HG03108 (cell line): ENCODE measurements around the gene GHDC.
"Not testable (repeated sequence)": the region's sequence is repeated elsewhere in the genome, so short reads cannot be mapped to it uniquely, and the experiment has no call there.

Source experiments
- ATAC-seq: cut with Tn5 transposase; IDR thresholded peaks from one replicate; pipeline ENCODE4 v1.9.1; 2021; ENCODE audit warnings: moderate library complexity; ENCODE audit not compliant: unreplicated experiment

The GHDC gene

DNA sequence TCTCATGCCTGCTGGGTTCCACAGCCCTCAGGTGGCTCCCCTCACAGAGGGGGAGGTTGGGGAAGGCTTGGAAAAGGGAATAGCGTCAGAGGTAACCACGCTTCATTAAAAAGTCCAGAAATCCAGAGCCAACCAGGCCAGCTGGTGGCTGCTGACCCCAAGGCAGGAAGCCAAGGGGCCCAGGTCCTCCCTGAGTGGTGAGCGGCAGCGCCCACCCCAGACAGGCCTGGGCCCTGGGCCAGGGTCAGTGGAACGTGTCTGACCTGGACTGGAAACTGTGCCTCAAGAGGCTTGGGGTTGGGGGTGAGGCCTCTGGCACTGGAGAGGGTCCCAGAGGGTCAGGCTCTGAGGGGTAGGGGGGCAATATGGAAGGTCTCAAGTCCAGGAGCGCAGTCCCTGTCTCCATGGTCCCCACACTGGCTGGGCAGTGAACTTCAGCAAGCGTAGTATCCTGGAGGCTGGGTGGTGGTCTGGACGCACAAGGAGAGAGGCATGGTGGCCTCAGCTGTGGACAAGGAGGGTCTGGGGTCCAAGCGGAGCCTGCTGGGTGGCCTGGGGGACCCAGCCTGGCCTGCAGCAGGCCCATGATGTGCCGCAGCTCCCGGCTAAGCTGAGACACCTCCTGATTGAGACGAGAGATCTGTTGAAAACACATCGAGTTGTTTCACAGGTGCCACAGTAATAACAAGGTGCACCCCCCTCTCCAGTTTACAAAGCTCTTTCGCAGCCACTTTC lies 34.3 kb downstream of the GHDC start:
- ATAC-seq = no peak

GRCh38 chr17:42155614-42156045 lies 38.7 kb downstream of the GHDC start:
- ATAC-seq = no peak

- ATAC-seq = no peak
These were observed 40.2 kb downstream of the GHDC start for GRCh38 chr17:42153919-42154742.

DNA sequence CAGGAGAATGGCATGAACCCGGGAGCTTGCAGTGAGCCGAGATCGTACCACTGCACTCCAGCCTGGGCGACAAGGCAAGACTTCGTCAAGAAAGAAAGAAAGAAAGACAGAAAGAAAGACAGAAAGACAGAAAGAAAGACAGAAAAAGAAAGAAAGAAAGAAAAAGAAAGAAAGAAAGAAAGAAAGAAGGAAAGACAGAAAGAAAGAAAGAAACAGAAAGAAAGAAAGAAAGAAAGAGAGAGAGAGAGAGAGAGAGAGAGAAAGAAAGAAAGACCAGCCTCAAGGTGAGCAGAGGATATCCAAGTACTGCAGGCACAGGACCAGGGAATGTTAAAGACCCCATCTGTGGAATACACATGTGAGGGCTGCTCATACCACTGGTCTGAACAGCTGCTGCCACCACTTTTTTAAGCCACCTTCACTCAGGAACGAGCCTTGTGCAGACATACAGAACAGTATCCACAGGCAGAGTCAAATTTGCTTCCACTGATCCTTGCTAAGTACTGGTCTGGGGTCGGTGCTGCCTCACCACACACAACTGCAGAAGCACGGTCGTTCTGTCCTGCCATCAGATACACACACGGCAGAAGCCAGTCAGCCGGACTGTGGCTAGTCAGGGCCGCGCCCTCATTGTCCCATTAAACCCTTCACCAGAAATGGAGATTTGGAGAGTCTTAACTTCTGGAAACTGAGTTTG lies 47.2 kb downstream of the GHDC start:
- ATAC-seq = no peak

DNA sequence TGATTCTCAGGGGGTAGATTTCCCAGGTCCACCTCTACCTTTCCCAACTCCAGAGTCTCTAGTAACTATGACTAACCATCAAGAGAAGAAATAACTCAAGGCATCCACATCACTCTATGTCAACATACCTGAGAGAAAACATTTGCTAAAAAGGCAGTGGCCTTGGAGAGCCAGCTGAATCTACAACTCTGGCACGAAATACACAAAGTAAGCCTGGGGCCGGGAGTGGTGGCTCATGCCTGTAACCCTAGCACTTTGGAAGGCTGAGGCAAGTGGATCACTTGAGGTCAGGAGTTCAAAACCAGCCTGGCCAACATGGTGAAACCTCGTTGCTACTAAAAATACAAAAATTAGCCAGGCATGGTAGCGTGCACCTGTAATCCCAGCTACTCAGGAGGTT lies 51.2 kb downstream of the GHDC start:
- ATAC-seq = not testable (repeated sequence)

DNA sequence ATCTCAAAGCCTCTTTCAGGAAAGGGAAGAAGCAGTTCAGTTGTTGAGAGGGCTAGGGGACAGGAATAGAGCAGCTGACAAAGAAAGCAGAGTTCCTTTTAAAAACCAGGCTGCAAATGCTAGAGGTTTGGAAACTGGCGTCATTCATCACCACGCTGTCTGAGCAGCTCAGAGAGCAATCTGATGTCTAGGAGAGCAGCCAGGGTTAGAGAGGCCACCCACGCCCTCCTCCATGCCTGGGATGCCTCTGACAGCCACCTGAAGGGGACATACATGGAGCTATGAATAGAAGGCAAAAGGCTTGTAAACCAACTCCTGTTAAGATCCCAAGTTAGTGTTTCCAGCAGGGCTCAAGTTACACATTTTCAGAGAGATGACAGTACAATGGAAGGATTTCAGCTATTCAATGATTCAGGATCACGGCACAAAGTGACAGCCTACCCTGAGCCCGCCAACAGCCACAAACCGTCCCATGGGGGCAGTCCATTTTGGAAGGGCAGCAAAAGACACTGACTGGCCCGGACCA lies 51.9 kb downstream of the GHDC start:
- no peak for ATAC-seq

- ATAC-seq = no peak
These were observed 52.9 kb downstream of the GHDC start for GRCh38 chr17:42141382-42141781.

DNA sequence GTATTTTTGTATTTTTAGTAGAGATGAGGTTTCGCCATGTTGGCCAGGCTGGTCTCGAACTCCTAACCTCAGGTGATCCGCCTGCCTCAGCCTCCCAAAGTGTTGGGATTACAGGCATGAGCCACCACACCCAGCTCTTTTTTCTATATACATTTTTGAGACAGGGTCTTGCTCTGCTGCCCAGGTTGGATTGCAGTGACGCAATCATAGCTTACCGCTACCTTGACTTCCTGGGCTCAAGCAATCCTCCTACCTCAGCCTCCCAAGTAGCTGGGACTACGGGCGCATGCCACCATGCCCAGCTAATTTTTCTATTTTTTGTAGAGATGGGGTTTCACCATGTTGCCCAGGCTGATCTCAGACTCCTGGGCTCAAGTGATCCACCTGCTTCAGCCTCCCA lies 53.6 kb downstream of the GHDC start:
- ATAC-seq = not testable (repeated sequence)
